DND-41 (cell line): ENCODE data around the gene NARF.

ENCODE experiments used
- ATAC-seq: fragments of 200-7000 bp; cut with Tn5 transposase; 3 replicates; pipeline ENCODE4 v1.9.1; 2021; ENCODE audit warnings: low read depth; ENCODE audit not compliant: insufficient read depth
- DNase-seq: peaks from one replicate; pipeline ENCODE4 v3.0.0-alpha.2; 2020
- H2AFZ ChIP-seq: 2 replicates; pipeline ENCODE4 v1.6.0; 2012; ENCODE audit warnings: low read depth, low read length
- H3K27ac ChIP-seq: 2 replicates; pipeline ENCODE4 v1.5.1; 2012; ENCODE audit warnings: low read length, inconsistent platforms
- H3K27me3 ChIP-seq: fragments of 200-600 bp; sonication (generic); 2 replicates; pipeline ENCODE4 v1.6.0; 2012; ENCODE audit warnings: low read length, mild to moderate bottlenecking, inconsistent platforms; ENCODE audit not compliant: insufficient read depth, poor library complexity
- H3K36me3 ChIP-seq: 2 replicates; pipeline ENCODE4 v1.5.1; 2012; ENCODE audit warnings: low read length, inconsistent platforms; ENCODE audit not compliant: insufficient read depth
- H3K4me1 ChIP-seq: 2 replicates; pipeline ENCODE4 v1.5.1; 2012; ENCODE audit warnings: mild to moderate bottlenecking, low read length; ENCODE audit not compliant: insufficient read depth
- H3K4me2 ChIP-seq: 2 replicates; pipeline ENCODE4 v1.6.0; 2012; ENCODE audit warnings: mild to moderate bottlenecking, moderate library complexity, low read length, inconsistent platforms; ENCODE audit not compliant: insufficient read depth
- H3K4me3 ChIP-seq, 2 experiments: fragments of 200-600 bp in 1 of 2; shearing (Covaris generic) in 1 of 2; 2 replicates each; pipeline ENCODE4 v1.5.1; 2012 to 2016; ENCODE audit warnings: inconsistent platforms in 2 of 2, low read length in 2 of 2, mild to moderate bottlenecking in 2 of 2, low read depth in 1 of 2, moderate library complexity in 1 of 2
- H3K79me2 ChIP-seq: 2 replicates; pipeline ENCODE4 v1.6.0; 2012; ENCODE audit warnings: low read length, inconsistent platforms; ENCODE audit not compliant: insufficient read depth
- H3K9ac ChIP-seq: 2 replicates; pipeline ENCODE4 v1.6.0; 2012; ENCODE audit warnings: low read depth, mild to moderate bottlenecking, inconsistent platforms, low read length, moderate library complexity
- H3K9me3 ChIP-seq: 2 replicates; pipeline ENCODE4 v1.5.1; 2012; ENCODE audit warnings: low read length, moderate library complexity, mild to moderate bottlenecking, inconsistent platforms; ENCODE audit not compliant: insufficient read depth, severe bottlenecking
- H4K20me1 ChIP-seq: 2 replicates; pipeline ENCODE4 v1.6.0; 2012; ENCODE audit warnings: low read length; ENCODE audit not compliant: insufficient read depth
- CTCF ChIP-seq: IDR thresholded peaks from 2 replicates; pipeline ENCODE4 v1.5.1; 2012; ENCODE audit warnings: borderline replicate concordance, low read length, moderate library complexity, mild to moderate bottlenecking; ENCODE audit not compliant: poor library complexity, severe bottlenecking; ENCODE audit errors: extremely low read depth
- EZH2 ChIP-seq: IDR thresholded peaks from 3 replicates; pipeline ENCODE4 v1.6.1; 2012; ENCODE audit warnings: borderline replicate concordance, low read depth, mild to moderate bottlenecking, moderate library complexity, low read length, inconsistent platforms; ENCODE audit not compliant: severe bottlenecking

NARF gene

GRCh38 chr17:82477934-82478333 is 19.4 kb downstream of the NARF start:
- TF ChIP-seq EZH2 (no peak), CTCF (no peak)
- H3K36me3 ChIP-seq: peaks cover 94% of the 10 kb centered on the region

GRCh38 chr17:82479602-82480001 is 21.1 kb downstream of the NARF start:
- H3K27ac ChIP-seq: no peak overlapping the region
- H3K36me3 ChIP-seq: peaks cover 97% of the 10 kb centered on the region
- H3K4me1 ChIP-seq: no peaks in the 10 kb centered on the region
- peaks cover 12% of the 10 kb centered on the region for H3K79me2 ChIP-seq
- no peak overlapping the region for H3K4me3 ChIP-seq
- H3K9me3 ChIP-seq: no peaks in the 10 kb centered on the region
- ATAC-seq (no peak), DNase-seq (no peak)
- H4K20me1 ChIP-seq: peaks cover 23% of the 10 kb centered on the region; the same call in 1 of the 2 replicates
- TF ChIP-seq EZH2: no peak
- no peak for TF ChIP-seq CTCF
- no peak overlapping the region for H3K9ac ChIP-seq
- no peak overlapping the region for H3K4me2 ChIP-seq
- H3K27me3 ChIP-seq: no peaks in the 10 kb centered on the region
- H2AFZ ChIP-seq: no peak overlapping the region

More at GRCh38 chr17:82477934-82478333, 19.4 kb downstream of the NARF start:
- peaks cover 23% of the 10 kb centered on the region; the same call in 1 of the 2 replicates for H4K20me1 ChIP-seq
- no peak overlapping the region for H3K4me3 ChIP-seq
- H3K4me2 ChIP-seq: no peak overlapping the region
- H3K4me1 ChIP-seq: no peaks in the 10 kb centered on the region
- ATAC-seq (no peak), DNase-seq (no peak)
- no peaks in the 10 kb centered on the region for H3K9me3 ChIP-seq
- H3K9ac ChIP-seq: no peak overlapping the region
- H2AFZ ChIP-seq: no peak overlapping the region
- H3K27me3 ChIP-seq: no peaks in the 10 kb centered on the region
- H3K27ac ChIP-seq: no peak overlapping the region
- peaks cover 17% of the 10 kb centered on the region for H3K79me2 ChIP-seq

- no peak overlapping the region for H3K9ac ChIP-seq
- no peak for ATAC-seq
These were observed 21.8 kb downstream of the NARF start for GRCh38 chr17:82480318-82480717.

More at GRCh38 chr17:82480318-82480717, 21.8 kb downstream of the NARF start:
- Histone ChIP-seq H3K27ac (no peak overlapping the region), H2AFZ (no peak overlapping the region), H3K79me2 (peaks cover 8% of the 10 kb centered on the region), H3K4me2 (no peak overlapping the region), H3K4me1 (no peaks in the 10 kb centered on the region), H4K20me1 (peaks cover 23% of the 10 kb centered on the region; the same call in 1 of the 2 replicates), H3K36me3 (peaks cover 98% of the 10 kb centered on the region), H3K27me3 (no peaks in the 10 kb centered on the region), H3K9me3 (no peaks in the 10 kb centered on the region), H3K4me3 (no peak overlapping the region)
- no peak for DNase-seq
- TF ChIP-seq EZH2 (no peak), CTCF (no peak)
